DOHH2 (cell line): ENCODE results near the gene RAD51B.

Experiments
- H3F3A ChIP-seq: fragments of 200-600 bp; sonication (generic), shearing (Covaris generic); 2 replicates; pipeline ENCODE4 v1.6.0; 2016; ENCODE audit warnings: antibody characterized with exemption, mild to moderate bottlenecking; ENCODE audit not compliant: control insufficient read depth, insufficient read depth
- H3K27ac ChIP-seq: fragments of 200-600 bp; sonication (generic); 2 replicates; pipeline ENCODE4 v1.5.1; 2014; ENCODE audit warnings: low read depth, mild to moderate bottlenecking, low read length, moderate library complexity
- H3K27me3 ChIP-seq: fragments of 200-600 bp; sonication (generic); 2 replicates; pipeline ENCODE4 v1.6.1; 2014; ENCODE audit warnings: mild to moderate bottlenecking, low read length, mixed read lengths; ENCODE audit not compliant: control insufficient read depth
- H3K36me3 ChIP-seq: fragments of 200-600 bp; sonication (generic); 2 replicates; pipeline ENCODE4 v1.6.1; 2014; ENCODE audit warnings: mild to moderate bottlenecking, low read length, moderate library complexity, mixed read lengths; ENCODE audit not compliant: control insufficient read depth
- H3K4me1 ChIP-seq: fragments of 200-600 bp; sonication (generic); 2 replicates; pipeline ENCODE4 v1.6.1; 2014; ENCODE audit warnings: mild to moderate bottlenecking, low read length, mixed read lengths; ENCODE audit not compliant: control insufficient read depth
- H3K4me2 ChIP-seq: fragments of 200-600 bp; sonication (generic); 2 replicates; pipeline ENCODE4 v1.6.0; 2014; ENCODE audit warnings: mild to moderate bottlenecking, low read length, moderate library complexity
- H3K4me3 ChIP-seq: fragments of 200-600 bp; sonication (generic); 2 replicates; pipeline ENCODE4 v1.5.1; 2014; ENCODE audit warnings: mild to moderate bottlenecking, low read length, mixed read lengths
- H3K79me2 ChIP-seq: fragments of 200-600 bp; sonication (generic); 2 replicates; pipeline ENCODE4 v1.6.1; 2014; ENCODE audit warnings: mild to moderate bottlenecking, low read length, mixed read lengths; ENCODE audit not compliant: control insufficient read depth
- H3K9me2 ChIP-seq: fragments of 200-600 bp; sonication (generic); replicated peaks from 2 replicates; pipeline ENCODE4 v1.6.1; 2014; ENCODE audit warnings: mild to moderate bottlenecking, low read length, mixed read lengths; ENCODE audit not compliant: control insufficient read depth
- H3K9me3 ChIP-seq: fragments of 200-600 bp; sonication (generic); 2 replicates; pipeline ENCODE4 v1.6.1; 2014; ENCODE audit warnings: antibody characterized with exemption, low read length, mixed read lengths; ENCODE audit not compliant: control insufficient read depth, insufficient read depth
- H4K20me1 ChIP-seq: fragments of 200-600 bp; sonication (generic); 2 replicates; pipeline ENCODE4 v1.6.0; 2014; ENCODE audit warnings: low read depth, mild to moderate bottlenecking, antibody characterized with exemption, low read length, moderate library complexity; ENCODE audit not compliant: control insufficient read depth, insufficient read depth
- CTCF ChIP-seq: fragments of 200-600 bp; sonication (generic); IDR thresholded peaks from one replicate; pipeline ENCODE4 v1.5.1; 2014; ENCODE audit warnings: antibody characterized with exemption, mild to moderate bottlenecking, low read depth, low read length; ENCODE audit not compliant: poor library complexity, severe bottlenecking
- EZH2phosphoT487 ChIP-seq: fragments of 200-600 bp; sonication (generic); IDR thresholded peaks from 2 replicates; pipeline ENCODE4 v1.6.1; 2017; ENCODE audit warnings: borderline replicate concordance, mild to moderate bottlenecking, antibody characterized with exemption, low read length, moderate library complexity, mixed read lengths

Gene RAD51B

GRCh38 chr14:68546839-68547238 lies 727.3 kb downstream of the RAD51B start:
- TF ChIP-seq EZH2phosphoT487, result no peak
- no peak for TF ChIP-seq CTCF
- Histone ChIP-seq H3K27ac (no peak overlapping the region), H3K4me1 (peaks cover 12% of the 10 kb centered on the region)

GRCh38 chr14:68547305-68548193 lies 728.0 kb downstream of the RAD51B start:
- no peaks in the 10 kb centered on the region for H3K27me3 ChIP-seq
- no peaks in the 10 kb centered on the region for H3K79me2 ChIP-seq
- no peaks in the 10 kb centered on the region for H3K9me2 ChIP-seq
- H3K9me3 ChIP-seq, result no peaks in the 10 kb centered on the region
- no peak overlapping the region for H3K4me2 ChIP-seq
- H3K36me3 ChIP-seq, result no peaks in the 10 kb centered on the region
- H3K27ac ChIP-seq, result no peak overlapping the region
- H3K4me1 ChIP-seq, result peaks cover 20% of the 10 kb centered on the region
- TF ChIP-seq EZH2phosphoT487, result no peak
- TF ChIP-seq CTCF, result no peak
- no peaks in the 10 kb centered on the region for H4K20me1 ChIP-seq
- no peak overlapping the region for H3K4me3 ChIP-seq
- no peaks in the 10 kb centered on the region for H3F3A ChIP-seq

More at GRCh38 chr14:68546839-68547238, 727.3 kb downstream of the RAD51B start:
- no peaks in the 10 kb centered on the region for H3K9me3 ChIP-seq
- H3K27me3 ChIP-seq, result no peaks in the 10 kb centered on the region
- no peaks in the 10 kb centered on the region for H3K79me2 ChIP-seq
- no peaks in the 10 kb centered on the region for H3K36me3 ChIP-seq
- H3K9me2 ChIP-seq, result no peaks in the 10 kb centered on the region
- H3K4me3 ChIP-seq, result no peak overlapping the region
- no peak overlapping the region for H3K4me2 ChIP-seq
- H4K20me1 ChIP-seq, result no peaks in the 10 kb centered on the region
- H3F3A ChIP-seq, result no peaks in the 10 kb centered on the region

- H3K27ac ChIP-seq, result no peak overlapping the region
- no peaks in the 10 kb centered on the region for H3K79me2 ChIP-seq
- H3K27me3 ChIP-seq, result no peaks in the 10 kb centered on the region
- TF ChIP-seq CTCF, result no peak
- no peak for TF ChIP-seq EZH2phosphoT487
- H3K4me3 ChIP-seq, result no peak overlapping the region
- no peak overlapping the region for H3K4me2 ChIP-seq
- no peaks in the 10 kb centered on the region for H3K9me2 ChIP-seq
- H3F3A ChIP-seq, result no peaks in the 10 kb centered on the region
- H3K4me1 ChIP-seq, result peaks cover 28% of the 10 kb centered on the region
- no peaks in the 10 kb centered on the region for H3K36me3 ChIP-seq
- H4K20me1 ChIP-seq, result no peaks in the 10 kb centered on the region
- no peaks in the 10 kb centered on the region for H3K9me3 ChIP-seq
Observed at GRCh38 chr14:68548194-68549076, 728.9 kb downstream of the RAD51B start.
